Left ventricle myocardium superior (tissue), 1 donor: ENCODE data around the gene PITPNB. TPM values are rescaled to one million over a fixed set of nuclear protein-coding genes. Genes with fewer than 3 reads are reported as not detected.

ENCODE experiments used
- ATAC-seq: fragments of 200-7000 bp; cut with Tn5 transposase; one replicate; pipeline ENCODE4 v1.9.1; 2020; ENCODE audit warnings: mild to moderate bottlenecking, moderate library complexity
- DNase-seq: peaks from one replicate; pipeline ENCODE4 v3.0.0-alpha.2; 2020
- intact Hi-C: fragments of 100-400 bp; cut with micrococcal nuclease; formaldehyde crosslinking; loops from one replicate; pipeline ENCODE4 v1.11.0; 2022
- total RNA-seq: library from RNA; stranded (reverse); fragmentation: NEBNext Ultra II Directional; extraction: Animal tissue kit (Norgen Biotek cat#: 25700); gene quantifications from one replicate; pipeline ENCODE4 v1.2.1, GENCODE V29; 2021
- donor health status: DM: no; HTN: yes; CAD: no; lungs with severe emphysema.

Gene PITPNB
- total RNA-seq, 1 donor from 2014 or later, result 47.7 TPM

DNA sequence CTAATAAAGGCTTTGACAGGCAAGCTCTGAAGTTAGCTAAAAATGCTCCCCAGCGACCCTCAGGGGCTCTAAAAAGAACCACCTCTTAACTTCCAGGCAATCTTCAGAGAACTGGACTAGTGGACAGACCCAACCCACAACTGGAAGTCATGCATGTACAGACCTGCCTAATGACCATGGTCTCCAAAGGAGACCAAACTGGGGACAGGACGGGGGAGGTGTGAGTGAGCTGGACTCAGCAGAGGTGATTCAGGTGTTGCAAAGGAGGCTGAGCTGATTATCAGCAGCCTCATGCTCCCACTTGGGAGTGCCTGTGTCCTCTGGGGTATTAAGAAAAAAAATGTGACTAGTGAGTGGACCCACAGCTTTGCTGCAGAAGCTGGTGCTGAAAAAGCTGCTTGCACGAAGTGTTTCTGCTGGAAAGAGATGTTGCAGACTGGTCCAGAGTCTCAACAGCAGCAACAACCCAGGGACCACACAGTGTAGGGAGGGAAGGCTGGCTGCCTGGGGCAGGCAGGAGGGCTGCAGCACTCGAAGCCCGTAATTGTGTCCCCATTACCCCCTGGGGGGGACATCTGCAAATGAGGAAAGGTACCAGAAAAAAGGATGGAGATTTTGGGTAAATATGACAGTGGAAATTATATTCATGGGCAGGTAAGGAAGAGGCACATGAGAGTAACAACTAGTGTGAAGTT is 35.3 kb downstream of the PITPNB start:
- DNase-seq (no peak), ATAC-seq (no peak)
- intact Hi-C loops, result no loop called here

DNA sequence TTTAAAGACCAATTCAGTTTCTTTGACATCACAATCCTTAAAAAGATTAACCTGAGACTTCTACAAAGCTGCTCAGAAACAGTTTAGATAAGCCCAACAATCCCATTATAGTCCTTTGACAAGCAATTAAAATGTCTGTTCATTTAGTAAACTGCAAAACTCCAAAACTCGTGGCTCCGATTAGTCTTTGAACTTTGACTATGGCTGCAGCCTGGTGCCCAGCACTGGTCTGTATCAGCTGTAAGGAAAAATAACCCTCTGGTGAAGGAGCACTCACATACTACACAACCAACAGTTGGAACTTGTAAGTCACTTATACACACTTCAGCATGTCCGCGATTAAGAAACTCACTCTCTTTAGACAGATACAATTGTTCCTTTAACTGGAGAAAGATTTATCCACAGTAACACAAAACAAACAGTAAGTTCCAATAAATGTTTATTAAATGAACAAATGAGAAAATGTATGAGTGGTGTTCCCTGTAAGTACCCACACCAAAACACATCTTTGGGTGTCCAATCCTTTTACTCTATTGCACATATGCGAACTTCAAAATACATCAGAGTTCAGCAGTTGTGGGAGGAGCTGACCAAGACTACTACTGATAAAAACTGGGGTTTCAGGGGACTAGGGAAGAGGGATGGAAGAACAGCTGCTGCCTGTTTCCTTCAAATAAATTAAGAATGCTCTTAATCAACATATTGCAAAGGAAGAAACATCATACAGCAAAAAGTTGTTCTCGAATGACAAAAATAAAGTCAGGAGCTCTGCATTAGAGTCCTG is 36.4 kb downstream of the PITPNB start:
- no peak for ATAC-seq

DNA sequence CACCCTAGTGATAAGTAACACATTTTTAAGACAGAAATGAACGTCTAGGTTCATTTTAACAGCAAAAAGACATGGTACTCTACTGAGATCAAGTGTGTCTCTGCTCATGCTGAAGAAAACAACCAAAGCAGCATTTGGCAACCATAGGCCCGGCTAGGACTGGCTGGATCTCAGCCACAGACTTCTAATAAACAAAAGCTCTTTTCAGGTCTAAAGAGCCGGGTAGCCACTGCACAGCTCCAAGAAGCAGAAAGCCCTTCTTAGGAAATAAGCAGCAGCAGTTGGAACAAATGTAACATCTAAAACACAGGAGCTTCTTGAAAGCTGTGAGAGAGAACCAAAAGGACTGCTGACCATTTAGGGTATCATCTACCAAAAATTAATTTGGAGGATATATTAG is 37.6 kb downstream of the PITPNB start:
- intact Hi-C loops, result loop anchor here (2.0 kb wide), 1 partner anchor 123 kb away; no protein-coding TSS in a partner anchor
- peak; percentile 60 for ATAC-seq
- DNase-seq, result no peak

More for the DNA sequence above, 36.4 kb downstream of the PITPNB start:
- intact Hi-C loops, result no loop called here
- no peak for DNase-seq

DNA sequence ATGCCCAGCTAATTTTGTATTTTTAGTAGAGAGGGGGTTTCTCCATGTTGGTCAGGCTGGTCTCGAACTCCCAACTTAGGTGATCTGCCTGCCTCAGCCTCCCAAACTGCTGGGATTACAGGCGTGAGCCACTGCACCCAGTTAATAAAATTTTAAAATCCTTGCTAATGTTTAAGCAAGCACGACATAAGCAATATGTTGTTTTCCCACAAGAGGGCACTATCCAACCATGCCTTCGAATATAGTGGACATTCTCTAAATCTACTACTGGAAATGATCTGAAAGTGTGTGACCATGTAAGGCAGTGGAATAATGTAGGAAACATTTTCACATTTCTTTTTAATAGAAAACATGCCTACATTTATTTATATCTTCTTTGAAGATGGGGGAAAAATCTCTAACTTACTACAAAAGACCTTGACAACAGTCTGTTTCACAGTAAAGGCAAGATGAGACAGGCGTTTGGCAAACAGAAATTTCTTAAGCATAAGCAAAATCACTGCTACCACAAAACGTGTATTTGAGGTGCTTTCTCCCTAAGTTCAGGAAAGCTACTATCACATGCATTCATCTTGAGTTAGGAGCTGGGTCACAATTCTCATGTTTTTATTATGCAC is 38.2 kb downstream of the PITPNB start:
- intact Hi-C loops, result loop anchor here (2.0 kb wide), 1 partner anchor 124 kb away; no protein-coding TSS in a partner anchor
- DNase-seq, result no peak
- ATAC-seq, result peak; percentile 76

DNA sequence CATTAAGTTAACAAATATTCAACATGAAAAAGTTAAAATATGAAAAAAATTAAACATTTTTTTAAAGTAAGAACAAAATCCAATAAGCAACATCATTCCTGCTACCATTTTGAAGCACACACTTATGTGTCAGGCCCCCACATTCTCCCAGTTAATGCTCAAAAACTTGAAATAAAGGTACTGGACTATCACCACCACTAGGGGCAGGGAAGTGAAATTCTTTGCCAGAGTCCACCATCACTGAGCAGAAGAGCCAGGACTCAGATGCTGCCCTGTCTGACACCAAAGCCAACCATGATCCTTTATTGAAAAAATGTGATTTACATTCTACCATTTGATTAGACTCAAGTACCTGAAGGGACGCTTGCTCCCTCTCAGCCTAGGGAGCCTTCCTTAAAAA is 39.1 kb downstream of the PITPNB start:
- intact Hi-C loops, result loop anchor here (2.0 kb wide), 1 partner anchor 125 kb away; no protein-coding TSS in a partner anchor
- peak; percentile 49 for ATAC-seq
- no peak for DNase-seq

DNA sequence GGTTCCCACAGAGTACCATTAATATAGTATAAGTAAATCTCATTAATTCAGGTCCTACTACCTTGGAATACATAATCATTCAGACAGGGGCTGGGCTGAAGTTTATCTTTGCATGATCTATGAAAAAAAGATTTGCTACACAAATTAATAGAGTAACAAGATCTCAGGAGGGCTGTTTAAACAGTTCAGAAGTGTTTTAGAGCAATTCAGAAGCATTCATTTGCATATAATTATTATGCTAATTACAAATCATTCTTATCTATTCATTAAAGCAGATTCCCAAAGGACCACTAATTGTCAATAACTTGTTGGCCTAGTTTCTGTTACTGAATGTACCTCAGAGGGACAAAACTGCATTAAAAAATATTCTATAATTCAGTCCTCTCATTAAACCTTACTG is 40.5 kb downstream of the PITPNB start:
- ATAC-seq (no peak), DNase-seq (no peak)
- intact Hi-C loops, result no loop called here

DNA sequence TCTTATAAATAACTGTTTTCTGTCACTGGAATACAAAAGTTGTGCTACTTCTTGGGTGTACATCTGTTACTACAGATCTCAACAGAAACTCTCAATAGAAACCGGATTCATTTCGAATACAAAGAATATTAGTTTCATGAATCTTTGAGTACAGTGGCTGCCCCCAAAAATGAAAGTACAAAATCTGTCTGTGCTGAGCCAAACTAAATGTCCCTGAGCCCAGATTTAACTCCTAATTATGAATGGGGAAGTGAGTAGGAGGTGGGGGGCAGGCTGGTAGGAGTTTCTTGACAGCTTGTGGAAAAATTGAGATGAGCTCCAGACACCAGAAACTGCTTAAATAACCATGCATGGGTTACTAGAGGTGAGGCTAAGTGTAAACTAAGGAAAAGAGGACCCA is 41.6 kb downstream of the PITPNB start:
- ATAC-seq, result no peak
- intact Hi-C loops, result no loop called here

DNA sequence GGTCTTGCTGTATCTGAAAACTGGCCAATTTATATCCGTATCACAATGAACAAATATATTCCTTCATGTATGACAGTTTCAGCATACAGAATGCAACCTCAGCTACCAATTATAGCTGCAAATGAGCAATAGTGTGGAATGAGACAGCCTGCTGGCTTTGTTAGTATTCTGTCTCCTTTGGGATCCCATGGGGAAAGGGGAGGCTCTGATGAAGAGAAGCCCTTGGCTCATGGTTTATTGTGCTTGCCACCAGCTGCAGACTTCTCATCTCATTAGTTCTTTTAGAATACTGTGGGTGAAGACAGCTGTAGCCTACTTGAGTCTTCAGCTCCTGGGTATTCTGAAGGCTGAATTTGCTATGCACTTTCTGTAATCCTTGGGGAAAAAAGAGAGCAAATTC is 42.4 kb downstream of the PITPNB start:
- DNase-seq, result no peak
- ATAC-seq, result peak; percentile 38
- intact Hi-C loops, result no loop called here

More for the DNA sequence above, 41.6 kb downstream of the PITPNB start:
- no peak for DNase-seq

DNA sequence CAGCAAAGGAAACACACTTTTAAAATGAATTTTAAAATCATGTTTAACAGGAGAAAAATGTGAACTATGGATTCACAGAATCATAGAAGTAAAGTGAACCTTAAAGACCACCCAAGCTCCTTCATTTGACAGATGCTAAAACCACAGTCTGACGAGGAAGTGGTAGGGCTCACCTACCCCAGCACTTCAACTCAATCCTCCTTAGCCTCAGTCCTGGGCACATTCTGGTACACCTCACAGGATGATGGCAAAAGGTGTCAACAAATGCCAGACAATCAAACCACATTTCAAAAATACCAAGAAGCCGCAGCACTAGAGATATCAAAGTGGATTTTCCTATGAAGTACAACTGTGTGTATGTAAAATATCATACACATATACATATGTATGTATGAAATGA is 43.1 kb downstream of the PITPNB start:
- no peak for DNase-seq
- intact Hi-C loops, result no loop called here
- ATAC-seq, result no peak

DNA sequence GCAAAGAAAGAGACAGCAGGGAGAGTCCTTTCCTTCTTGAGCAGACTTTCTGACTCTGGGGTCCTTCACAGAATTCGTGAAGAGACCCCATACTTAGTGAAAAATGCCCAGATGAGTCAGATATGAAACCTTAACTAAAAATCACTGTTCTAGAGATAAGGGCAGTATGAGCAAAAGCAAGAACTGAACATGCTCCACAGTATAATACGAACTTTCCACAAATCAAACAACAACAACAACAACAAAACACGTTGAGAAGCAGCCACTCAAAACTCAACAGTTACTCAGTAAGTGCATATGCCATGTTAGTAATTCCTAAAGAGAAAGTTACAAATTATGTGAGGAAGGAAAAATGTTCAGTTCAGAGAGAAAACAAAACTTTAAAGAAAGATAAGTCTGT is 44.3 kb downstream of the PITPNB start:
- no peak for ATAC-seq
- no peak for DNase-seq
- intact Hi-C loops, result no loop called here

DNA sequence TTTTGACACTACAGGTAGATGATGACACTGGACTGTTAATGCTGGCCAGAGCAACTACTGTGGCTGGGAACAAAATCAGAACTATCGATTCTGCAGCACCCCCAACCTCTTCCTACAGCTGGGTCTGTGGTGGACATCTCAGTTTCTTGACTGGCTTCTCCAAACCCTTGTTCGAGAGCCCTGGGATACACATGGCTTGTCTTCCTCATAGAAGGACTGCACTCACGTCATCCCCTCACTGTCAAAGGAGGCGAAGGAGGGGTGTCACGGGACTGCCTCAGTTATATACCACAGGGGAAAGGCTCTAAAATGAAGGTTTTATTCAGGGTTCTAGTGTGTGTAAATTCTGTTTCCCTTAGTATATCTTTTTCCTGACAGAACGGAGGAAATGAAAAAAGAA is 44.9 kb downstream of the PITPNB start:
- DNase-seq, result no peak
- intact Hi-C loops, result no loop called here
- peak; percentile 16 for ATAC-seq

DNA sequence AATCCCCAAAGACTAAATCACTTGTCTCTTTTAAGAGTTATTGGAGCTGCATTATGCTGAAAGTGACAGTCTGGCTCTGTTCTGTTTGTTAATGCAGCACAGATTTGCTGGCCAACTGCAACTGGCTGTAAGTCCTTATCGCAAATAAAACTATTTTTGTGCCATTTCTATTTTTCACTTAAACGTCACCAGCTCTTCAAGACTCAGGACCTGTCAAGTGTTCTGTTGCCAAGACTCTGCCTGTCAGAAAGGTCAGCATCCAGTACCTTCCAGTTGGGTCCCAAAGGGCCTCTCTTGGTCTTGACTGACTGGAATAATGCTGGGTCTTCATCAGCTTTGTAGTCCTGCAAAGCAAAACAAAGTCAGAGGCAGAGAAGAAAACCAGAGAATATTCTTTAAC is 45.6 kb downstream of the PITPNB start:
- intact Hi-C loops, result no loop called here
- no peak for DNase-seq
- ATAC-seq, result peak; percentile 87

DNA sequence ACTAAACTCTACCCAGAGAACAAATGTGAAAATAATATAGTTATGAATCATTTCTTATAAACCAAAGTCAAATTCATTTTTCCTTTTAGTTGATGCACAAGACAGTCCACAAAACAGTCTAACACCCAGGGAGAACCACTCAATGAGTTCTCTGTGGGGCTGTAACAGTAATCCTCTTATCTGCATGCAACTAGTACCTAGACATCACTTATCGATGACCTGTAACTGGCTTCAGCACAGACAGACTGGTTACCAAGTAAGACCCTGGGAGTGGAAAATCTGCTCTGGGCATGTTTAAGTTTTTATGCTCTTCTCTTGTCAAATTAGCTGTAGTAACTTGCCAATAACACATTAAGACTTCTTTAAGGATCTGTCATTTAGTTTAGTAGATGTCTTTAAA is 46.6 kb downstream of the PITPNB start:
- no peak for ATAC-seq
- intact Hi-C loops, result no loop called here

DNA sequence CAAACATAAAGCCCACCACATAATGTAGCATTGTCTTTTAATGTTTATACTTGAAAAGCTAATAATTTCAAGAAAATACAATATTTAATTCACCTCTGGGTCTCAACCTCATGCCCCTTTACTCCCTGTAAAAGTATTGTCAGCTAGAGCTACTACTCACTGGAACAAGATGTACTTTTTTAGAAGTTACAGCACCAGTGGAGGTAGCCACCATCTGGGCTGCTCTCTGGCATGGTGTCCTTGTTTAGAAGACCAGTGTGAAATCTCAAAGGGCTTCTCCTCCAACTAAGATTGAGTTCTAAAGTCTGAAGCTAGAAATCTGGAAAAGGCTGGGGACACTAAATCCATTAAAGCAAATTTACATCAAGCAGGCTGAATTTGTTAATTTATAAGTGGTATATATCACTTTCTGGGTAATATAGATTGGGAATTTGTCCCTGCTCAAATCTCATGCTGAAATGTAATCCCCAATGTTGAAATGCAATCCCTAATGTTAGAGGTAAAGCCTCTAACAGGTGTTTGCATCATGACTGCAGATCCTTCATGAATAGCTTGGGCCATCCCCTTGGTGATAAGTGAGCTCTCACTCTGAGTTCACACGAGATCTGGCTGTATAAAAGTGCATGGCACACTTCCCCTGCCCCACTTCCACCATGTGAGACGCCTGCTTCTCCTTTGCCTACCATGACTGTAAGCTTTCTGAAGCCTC is 47.6 kb downstream of the PITPNB start:
- intact Hi-C loops, result no loop called here
- no peak for DNase-seq
- no peak for ATAC-seq

More for the DNA sequence above, 46.6 kb downstream of the PITPNB start:
- DNase-seq, result no peak

DNA sequence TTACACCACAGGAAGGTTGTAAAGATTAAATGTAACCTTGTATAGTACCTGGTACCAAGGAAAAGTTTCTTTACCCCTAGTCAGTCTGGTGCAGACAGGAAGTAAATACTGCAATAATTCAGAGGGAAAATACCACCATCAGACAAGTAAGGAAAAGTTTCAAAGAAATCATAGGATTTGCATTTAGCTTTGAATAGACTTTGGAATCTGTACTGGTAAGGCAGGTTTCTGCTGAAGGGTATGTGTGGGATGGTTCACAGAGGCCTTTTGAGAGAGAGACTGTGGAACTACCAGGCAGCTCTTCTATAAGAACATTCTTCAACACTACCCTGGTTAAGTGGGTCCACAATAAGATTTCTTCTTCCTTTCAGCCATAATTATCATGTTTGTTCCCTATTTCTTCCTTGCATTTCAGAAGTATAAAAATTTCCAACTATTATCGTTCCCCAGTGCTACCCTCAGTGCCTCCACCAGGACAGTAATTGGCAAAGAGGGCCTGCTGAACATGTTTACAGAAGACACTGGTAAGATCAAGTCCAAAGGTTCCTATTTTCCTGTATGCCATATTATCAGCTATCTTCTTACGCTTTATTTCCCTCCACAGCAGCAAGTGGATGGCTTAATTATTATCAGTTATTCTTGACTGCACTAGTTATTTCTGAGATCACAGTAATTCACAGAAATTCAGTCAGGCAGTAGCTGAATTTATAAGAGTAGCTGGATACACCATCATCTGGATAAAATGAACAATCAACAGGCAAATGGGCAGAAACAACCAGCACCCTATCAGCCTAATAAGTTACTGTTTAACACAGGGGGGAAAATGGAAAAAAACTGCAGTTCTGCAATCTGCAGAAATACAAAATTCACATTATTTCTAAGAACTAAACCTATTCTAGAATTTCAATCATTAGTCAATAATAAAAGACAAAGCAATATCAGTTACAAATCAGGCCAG is 48.5 kb downstream of the PITPNB start:
- ATAC-seq (no peak), DNase-seq (no peak)
- intact Hi-C loops, result no loop called here

DNA sequence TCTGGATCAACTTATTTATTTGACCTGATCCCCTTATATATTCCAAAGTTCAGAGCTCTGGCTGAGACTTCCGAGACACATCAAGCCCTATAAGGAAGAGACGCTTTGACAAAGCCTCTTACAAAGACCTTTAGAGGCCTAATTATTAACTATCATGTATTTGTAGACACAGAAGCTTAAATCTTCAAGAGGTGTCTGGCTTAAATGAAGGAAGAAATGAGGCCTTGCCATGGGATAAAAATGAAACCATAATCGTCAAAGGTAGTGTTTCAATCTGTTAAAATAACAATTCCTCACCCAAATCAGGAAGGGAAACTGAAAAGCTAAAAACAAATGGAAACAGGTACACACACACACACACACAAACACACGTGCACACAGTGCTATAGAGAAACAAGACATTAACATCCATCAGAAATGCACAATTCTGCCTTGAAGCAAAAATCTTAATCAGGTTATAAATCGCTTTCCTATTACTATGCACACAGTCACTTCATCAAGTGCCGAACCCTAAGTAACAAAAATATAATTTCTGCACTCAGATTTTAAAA is 50.2 kb downstream of the PITPNB start:
- intact Hi-C loops, result no loop called here

DNA sequence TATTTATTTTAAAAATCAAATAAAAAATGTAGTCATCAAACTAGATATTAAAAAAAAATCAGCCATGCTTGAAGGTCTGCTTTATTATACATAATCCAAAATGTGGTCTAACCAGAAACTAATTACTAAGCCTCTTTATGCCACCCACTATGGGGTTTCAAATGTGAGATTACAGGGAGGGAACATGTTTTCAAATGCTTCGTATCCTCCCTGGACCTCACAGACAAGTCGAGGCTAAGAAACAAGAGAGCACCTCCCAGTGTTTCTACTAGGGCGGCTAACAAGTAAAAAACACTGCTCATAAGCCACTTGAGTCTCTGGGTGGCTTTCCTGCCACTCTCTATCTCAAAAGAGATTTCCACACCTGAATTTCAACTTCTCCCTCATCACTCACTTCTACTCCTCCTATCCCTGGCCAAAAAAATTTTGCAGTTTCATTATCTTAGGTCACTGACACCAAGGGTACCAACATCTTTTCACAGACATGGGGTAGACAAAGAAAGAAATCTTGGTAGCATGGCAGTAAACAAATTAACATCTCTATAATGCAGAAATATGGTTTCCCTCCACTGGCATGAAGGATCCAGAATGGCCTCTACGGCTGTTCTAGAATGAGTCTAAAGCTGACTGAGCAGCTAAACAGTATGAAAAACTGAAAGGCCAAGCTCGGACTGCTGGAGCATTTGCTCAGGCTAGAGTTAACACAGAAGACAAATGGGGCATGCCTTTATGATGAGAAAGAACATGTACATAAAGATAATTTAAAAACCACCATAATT is 50.9 kb downstream of the PITPNB start:
- DNase-seq, result no peak
- intact Hi-C loops, result no loop called here
- peak; percentile 4 for ATAC-seq

More for the DNA sequence above, 50.2 kb downstream of the PITPNB start:
- no peak for DNase-seq
- ATAC-seq, result no peak
